ENCODE data around the gene LCN15.
"Not testable (repeated sequence)": the region's sequence is repeated elsewhere in the genome, so short reads cannot be mapped to it uniquely, and the experiment has no call there.

LCN15 gene

DNA sequence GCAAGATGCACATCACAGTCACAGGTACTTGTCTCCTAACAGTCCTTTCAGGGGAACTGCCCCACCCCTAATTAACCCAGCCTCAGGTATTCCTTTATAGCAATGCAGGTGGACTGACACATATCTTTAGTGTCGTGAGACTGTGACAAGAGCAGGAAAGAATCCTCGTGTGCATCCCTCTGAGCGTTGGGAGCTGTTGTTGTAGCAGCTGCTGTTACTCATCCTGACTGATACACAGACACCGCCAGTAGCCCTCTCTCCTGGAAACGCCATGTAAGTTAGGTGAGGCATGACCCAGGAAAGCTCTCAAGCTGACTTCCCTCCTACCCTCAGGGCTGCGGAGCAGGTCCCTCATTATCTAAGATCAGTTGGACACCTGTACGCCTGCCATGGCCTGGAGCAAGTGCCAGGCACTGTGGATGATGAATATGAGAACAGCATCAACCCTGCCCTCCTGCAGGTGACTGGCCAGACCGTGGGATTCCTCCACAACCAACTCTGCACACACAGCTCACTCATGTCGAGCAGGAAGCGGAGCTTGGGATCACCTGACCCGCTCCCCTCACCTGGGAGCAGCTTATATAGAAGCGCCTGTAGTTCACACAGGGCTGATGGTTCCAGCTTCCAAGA is 10.2 kb upstream of the LCN15 start:
- no peak for DNase-seq (ENCODE audit: low read depth)

DNA sequence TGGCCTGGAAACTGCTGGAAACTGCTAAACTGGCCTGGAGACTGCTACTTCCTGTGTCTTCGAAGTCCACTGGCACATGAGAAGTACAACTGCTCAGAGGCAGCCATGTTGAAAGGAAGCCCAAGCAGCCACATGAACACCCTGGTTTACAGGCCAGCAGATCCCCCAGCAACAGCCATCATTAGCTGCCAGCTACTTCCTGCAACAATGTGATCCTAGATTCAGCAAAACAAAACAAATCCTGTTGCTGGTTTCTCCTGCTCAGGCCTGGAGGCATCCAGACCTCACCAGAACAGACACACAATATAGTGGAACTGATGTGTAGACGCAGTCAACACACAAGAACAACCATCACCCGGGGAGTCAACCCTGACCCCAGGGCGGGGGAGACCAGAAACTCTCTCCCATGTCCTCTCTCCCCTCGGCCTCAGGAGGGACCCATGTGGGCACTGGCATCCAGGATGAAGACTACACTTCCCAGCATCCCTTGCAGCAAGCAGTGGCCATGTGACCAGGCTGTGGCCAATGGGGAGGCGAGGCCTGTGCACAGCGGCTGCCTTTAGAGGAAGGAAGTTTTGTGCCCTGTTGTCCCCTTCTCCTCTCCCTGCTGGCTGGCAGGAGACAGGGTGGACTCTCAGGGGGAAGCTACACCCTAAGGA is 9.2 kb upstream of the LCN15 start:
- no peak for DNase-seq (ENCODE audit: low read depth)

DNA sequence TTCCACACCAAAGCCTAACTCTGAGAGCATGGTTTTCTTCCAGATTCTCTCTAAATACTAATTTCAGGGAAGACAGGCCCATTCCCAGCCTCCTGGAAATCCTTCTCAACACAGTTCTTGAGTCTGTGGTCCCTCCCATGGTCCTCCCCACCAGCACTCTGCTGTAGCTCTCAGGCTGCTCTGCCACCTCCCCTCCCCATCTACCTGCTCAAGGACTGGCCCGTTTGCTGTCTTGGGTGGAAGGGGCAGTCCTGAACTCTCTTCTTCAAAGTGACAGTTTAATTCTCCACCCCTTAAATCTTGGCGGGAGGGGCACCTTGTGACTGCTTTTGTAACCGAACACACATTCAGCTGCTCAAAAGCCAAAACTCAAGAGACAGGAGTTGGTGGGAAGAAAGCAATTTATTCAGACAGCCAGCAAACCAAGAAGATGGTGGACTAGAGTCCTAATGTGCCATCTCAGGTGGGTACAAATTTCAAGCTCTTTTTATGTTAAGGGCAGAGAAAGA is 7.6 kb upstream of the LCN15 start:
- DNase-seq (ENCODE audit: low read depth): no peak

DNA sequence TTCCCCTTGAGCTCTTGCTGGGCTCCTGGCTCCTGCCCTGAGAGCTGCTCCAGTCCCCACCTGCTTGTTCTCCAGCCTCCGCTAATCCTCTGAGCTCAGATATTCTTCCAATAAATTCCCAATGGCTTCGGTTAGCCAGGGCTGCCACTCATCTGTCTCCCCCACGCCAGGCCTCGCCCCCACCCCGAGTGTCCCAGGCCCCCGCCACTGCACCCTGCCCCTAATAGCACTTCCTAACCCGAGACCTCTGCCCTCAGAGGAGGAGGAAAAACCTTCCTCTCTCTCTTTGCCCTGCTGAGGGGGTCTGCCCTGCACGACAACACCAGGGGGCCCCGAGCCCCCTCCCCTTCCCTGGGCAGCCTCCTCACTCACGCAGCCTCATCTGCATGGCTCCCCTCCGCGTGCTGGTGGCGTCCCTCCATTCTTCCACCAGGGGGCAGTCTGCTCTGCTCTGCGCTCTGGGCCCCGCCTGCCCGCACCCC is 5.4 kb upstream of the LCN15 start:
- peak; percentile 28 for DNase-seq (ENCODE audit: low read depth)

DNA sequence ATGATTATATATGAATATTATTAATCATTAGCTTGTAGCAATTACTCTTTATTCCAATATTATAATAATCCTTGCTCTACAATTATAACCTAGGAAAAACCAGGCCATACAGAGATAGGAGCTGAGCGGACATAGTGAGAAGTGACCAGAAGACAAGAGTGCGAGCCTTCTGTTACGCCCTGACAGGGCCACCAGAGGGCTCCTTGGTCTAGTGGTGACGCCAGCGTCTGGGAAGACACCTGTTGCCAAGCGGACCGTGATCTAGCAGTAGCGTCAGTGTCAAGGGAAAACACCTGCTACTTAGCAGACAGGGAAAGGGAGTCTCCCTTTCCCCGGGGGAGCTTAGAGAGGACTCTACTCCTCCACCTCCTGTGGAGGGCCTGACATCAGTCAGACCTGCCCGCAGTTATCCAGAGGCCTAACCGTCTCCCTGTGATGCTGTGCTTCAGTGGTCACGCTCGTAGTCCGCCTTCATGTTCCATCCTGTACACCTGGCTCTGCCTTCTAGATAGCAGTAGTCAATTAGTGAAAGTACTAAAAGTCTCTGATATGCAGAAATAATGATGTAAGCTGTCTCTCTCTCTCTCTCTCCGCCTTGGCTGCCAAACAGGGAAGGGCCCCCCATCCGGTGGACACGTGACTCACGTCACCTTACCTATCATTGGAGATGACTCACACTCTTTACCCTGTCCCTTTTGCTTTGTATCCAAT is 2.2 kb upstream of the LCN15 start:
- not testable (repeated sequence) for DNase-seq (ENCODE audit: low read depth)

DNA sequence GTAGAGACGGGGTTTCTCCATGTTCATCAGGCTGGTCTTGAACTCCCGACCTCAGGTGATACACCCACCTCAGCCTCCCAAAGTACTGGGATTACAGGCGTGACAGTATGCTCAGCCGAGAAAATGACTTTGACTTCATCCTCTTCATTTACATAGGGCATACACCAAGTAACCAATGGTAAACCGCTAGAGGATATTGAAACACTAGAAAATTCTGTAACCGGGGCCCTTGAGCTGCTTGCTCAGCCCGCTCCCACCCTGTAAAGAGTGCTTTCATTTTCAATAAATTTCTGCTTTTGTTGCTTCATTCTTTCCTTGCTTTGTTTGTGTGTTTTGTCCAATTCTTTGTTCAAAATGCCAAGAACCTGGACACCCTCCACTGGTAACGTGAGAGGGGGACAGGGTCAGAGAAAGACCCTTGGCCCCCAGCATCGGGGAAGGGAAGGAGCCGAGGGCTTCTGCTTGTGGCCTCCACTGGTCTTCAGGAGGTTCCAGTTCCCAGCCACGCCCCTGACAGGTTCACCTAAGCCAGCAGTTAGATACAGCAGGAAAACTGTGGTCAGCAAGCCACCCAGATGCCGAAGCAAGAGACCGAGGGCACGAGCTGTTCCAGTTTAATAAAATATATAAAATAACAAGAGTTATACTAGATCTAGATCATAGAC is 1.6 kb upstream of the LCN15 start:
- DNase-seq (ENCODE audit: low read depth): not testable (repeated sequence)

DNA sequence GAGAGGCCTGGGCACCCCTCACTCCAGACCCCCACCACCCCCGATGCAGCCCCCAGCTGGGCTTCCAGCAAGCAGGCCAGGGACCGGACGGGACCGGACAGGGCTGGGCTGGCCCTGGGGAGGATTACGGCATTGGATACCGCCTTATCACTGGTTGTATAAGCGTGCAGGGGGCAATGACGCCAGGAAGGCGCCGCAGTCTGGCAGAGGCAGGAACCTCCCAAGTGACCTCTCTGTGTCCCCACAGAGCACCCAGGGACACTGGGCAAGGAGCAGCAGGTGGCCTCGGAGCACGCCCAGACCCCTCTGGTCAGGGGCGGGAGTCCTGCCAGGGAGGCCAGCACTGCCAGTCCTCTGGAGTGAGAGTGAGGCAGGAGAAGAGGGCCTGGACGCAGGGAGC is 723 bp upstream of the LCN15 start:
- no peak for DNase-seq (ENCODE audit: low read depth)

GRCh38 chr9:136763649-136764035 is 676 bp downstream of the LCN15 start:
- DNase-seq (ENCODE audit: low read depth): no peak

- peak; percentile 26 for DNase-seq (ENCODE audit: low read depth)
Measured at GRCh38 chr9:136762915-136763648, 1.2 kb downstream of the LCN15 start.

GRCh38 chr9:136762221-136762691 is 2.1 kb downstream of the LCN15 start:
- no peak for DNase-seq (ENCODE audit: low read depth)

- no peak for DNase-seq (ENCODE audit: low read depth)
Measured at GRCh38 chr9:136761545-136761981, 2.8 kb downstream of the LCN15 start.

DNA sequence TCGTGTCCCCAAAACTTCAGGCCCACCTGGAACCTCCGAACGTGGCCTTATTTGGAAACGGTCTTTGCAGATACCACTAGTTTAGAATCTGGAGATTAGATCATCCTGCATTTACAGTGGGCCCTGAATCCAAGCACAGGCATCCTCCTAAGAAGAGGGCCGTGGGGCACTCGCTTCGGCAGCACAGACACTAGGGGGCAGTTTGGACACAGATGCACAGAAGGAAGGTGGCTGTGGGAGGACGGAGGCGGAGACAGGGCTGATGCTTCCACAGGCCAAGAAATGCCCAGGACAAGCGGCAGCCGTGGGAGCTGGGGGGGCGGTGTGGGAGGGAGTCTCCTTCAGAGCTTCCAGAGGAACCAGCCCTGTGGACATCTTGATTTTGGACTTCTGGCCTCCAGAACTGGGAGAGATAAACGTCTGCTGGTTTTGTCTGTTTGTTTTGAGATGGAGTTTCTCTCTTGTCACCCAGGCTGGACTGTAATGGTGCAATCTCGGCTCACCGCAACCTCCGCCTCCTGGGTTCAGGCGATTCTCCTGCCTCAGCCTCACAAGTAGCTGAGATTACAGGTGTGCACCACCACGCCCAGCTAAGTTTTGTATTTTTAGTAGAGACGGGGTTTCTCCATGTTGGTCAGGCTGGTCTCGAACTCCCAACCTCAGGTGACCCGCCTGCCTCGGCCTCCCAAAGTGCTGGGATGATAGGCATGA is 3.3 kb downstream of the LCN15 start:
- DNase-seq (ENCODE audit: low read depth): not testable (repeated sequence)

- no peak for DNase-seq (ENCODE audit: low read depth)
Measured at GRCh38 chr9:136760424-136760823, 3.9 kb downstream of the LCN15 start.

DNA sequence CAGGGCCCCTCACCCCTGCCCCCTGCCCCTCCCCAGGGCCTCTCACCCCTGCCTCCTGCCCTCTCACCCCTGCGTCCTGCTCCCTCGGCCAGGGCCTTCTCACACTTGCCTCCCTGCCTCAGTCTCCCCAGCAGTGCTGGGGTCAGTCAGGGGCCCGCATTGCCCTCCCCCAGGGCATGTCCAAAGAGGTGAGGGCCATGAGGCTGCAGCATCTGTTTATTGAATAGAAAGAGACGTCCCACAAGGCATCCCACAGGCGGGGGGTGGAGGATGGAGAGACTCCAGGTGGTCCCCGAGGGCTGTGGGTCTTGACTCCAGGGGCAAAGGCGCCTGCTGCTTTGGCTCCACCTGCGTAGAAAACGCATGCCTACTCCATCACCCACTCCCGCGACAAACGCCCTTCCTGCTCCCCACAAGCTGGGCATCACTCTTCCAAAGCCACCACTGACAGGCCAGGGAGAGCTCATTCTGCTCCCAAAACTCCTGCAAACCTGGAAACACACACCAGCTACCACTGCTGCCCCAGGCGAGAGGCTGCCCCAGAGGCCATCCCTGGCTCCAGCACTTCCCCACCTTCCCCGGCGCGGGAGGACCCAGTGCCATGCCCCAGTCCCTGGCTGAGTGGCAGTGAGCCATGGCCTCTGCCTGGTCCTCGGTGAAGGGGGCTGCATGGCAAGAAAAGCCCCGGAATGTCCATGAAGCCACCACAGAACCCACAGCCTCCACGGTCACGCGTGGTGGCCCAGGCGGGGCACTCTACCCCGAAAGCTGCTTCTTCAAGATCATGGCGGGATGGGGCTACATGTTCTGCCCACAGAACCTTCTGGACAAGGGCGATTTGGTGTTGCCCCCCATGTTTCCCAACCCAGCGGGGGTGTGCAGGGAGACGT is 4.6 kb downstream of the LCN15 start:
- DNase-seq (ENCODE audit: low read depth): no peak

DNA sequence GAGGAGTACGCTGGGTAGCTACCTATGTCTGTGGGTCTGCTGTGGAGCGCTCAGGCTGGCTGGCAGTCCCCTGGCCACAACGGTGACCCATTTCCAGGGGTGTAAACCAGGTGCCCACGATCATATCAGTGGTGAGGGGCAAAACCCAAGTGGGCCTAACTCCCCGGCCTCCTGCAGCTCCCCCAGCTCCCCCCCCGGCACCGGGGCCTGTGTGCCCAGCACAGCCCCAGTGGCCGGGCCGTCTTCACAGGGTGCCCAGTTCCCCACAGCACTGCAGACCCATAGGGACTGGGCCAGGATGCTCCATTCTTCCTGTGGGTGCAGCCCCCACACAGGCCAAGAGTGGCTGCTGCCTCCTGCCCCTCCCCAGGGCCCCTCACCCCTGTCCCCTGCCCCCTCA is 5.3 kb downstream of the LCN15 start:
- DNase-seq (ENCODE audit: low read depth): no peak

- no peak for DNase-seq (ENCODE audit: low read depth)
Measured at GRCh38 chr9:136757751-136758140, 6.6 kb downstream of the LCN15 start.

DNA sequence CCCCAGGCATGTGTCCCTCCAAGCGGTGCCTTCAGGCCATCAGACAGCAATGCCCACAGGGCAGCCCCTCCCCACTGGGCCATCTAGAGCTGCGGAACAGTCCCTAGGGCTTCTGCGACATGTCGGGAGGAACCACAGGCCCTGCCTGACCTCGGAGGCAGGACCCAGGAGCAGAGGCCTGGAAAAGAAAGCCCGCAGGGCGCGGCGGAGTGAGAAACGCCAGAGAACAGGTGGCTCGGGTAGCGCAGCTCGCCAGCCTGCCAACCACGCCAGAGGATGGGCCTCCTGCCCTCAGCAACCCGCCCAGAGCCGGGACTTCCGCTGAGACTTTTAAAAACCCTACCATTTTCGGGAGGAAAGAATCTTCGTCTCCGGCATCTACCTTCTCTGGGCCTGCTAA is 7.0 kb downstream of the LCN15 start:
- no peak for DNase-seq (ENCODE audit: low read depth)

- no peak for DNase-seq (ENCODE audit: low read depth)
Measured at GRCh38 chr9:136756836-136757235, 7.5 kb downstream of the LCN15 start.

DNA sequence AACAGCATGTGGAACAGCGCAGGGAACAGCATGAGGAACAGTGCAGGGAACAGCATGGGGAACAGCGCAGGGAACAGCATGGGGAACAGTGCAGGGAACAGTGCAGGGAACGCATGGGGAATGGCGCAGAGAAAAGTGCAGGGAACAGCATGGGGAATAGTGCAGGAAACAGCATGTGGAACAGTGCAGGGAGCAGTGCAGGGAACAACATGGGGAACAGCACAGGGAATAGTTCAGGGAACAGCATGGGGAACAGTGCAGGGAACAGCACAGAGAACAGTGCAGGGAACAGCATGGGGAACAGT is 8.2 kb downstream of the LCN15 start:
- no peak for DNase-seq (ENCODE audit: low read depth)

All from stimulated activated CD4-positive, alpha-beta T cell treated with anti-CD3 and anti-CD28 coated beads, Interleukin-2, amount 100 ng/mL, for 4 hours (primary cell).